DND-41 (cell line): Measurements from ENCODE around the gene LHX6.

Experiments
- ATAC-seq: fragments of 200-7000 bp; cut with Tn5 transposase; 3 replicates; pipeline ENCODE4 v1.9.1; 2021; ENCODE audit warnings: low read depth; ENCODE audit not compliant: insufficient read depth
- DNase-seq: peaks from one replicate; pipeline ENCODE4 v3.0.0-alpha.2; 2020
- H2AFZ ChIP-seq: 2 replicates; pipeline ENCODE4 v1.6.0; 2012; ENCODE audit warnings: low read depth, low read length
- H3K27ac ChIP-seq: 2 replicates; pipeline ENCODE4 v1.5.1; 2012; ENCODE audit warnings: low read length, inconsistent platforms
- H3K27me3 ChIP-seq: fragments of 200-600 bp; sonication (generic); 2 replicates; pipeline ENCODE4 v1.6.0; 2012; ENCODE audit warnings: low read length, mild to moderate bottlenecking, inconsistent platforms; ENCODE audit not compliant: insufficient read depth, poor library complexity
- H3K36me3 ChIP-seq: 2 replicates; pipeline ENCODE4 v1.5.1; 2012; ENCODE audit warnings: low read length, inconsistent platforms; ENCODE audit not compliant: insufficient read depth
- H3K4me1 ChIP-seq: 2 replicates; pipeline ENCODE4 v1.5.1; 2012; ENCODE audit warnings: mild to moderate bottlenecking, low read length; ENCODE audit not compliant: insufficient read depth
- H3K4me2 ChIP-seq: 2 replicates; pipeline ENCODE4 v1.6.0; 2012; ENCODE audit warnings: mild to moderate bottlenecking, moderate library complexity, low read length, inconsistent platforms; ENCODE audit not compliant: insufficient read depth
- H3K4me3 ChIP-seq, 2 experiments: fragments of 200-600 bp in 1 of 2; shearing (Covaris generic) in 1 of 2; 2 replicates each; pipeline ENCODE4 v1.5.1; 2012 to 2016; ENCODE audit warnings: inconsistent platforms in 2 of 2, low read length in 2 of 2, mild to moderate bottlenecking in 2 of 2, low read depth in 1 of 2, moderate library complexity in 1 of 2
- H3K79me2 ChIP-seq: 2 replicates; pipeline ENCODE4 v1.6.0; 2012; ENCODE audit warnings: low read length, inconsistent platforms; ENCODE audit not compliant: insufficient read depth
- H3K9ac ChIP-seq: 2 replicates; pipeline ENCODE4 v1.6.0; 2012; ENCODE audit warnings: low read depth, mild to moderate bottlenecking, inconsistent platforms, low read length, moderate library complexity
- H3K9me3 ChIP-seq: 2 replicates; pipeline ENCODE4 v1.5.1; 2012; ENCODE audit warnings: low read length, moderate library complexity, mild to moderate bottlenecking, inconsistent platforms; ENCODE audit not compliant: insufficient read depth, severe bottlenecking
- H4K20me1 ChIP-seq: 2 replicates; pipeline ENCODE4 v1.6.0; 2012; ENCODE audit warnings: low read length; ENCODE audit not compliant: insufficient read depth
- CTCF ChIP-seq: IDR thresholded peaks from 2 replicates; pipeline ENCODE4 v1.5.1; 2012; ENCODE audit warnings: borderline replicate concordance, low read length, moderate library complexity, mild to moderate bottlenecking; ENCODE audit not compliant: poor library complexity, severe bottlenecking; ENCODE audit errors: extremely low read depth
- EZH2 ChIP-seq: IDR thresholded peaks from 3 replicates; pipeline ENCODE4 v1.6.1; 2012; ENCODE audit warnings: borderline replicate concordance, low read depth, mild to moderate bottlenecking, moderate library complexity, low read length, inconsistent platforms; ENCODE audit not compliant: severe bottlenecking

LHX6 gene

GRCh38 chr9:122195875-122196274, 32.9 kb downstream of the LHX6 start:
- Histone ChIP-seq H3K4me2 (no peak overlapping the region), H3K9me3 (no peaks in the 10 kb centered on the region), H2AFZ (no peak overlapping the region), H3K79me2 (no peaks in the 10 kb centered on the region), H3K4me3 (no peak overlapping the region), H4K20me1 (no peaks in the 10 kb centered on the region; the same call in 1 of the 2 replicates), H3K36me3 (no peaks in the 10 kb centered on the region), H3K27ac (no peak overlapping the region), H3K9ac (no peak overlapping the region), H3K4me1 (no peaks in the 10 kb centered on the region), H3K27me3 (no peaks in the 10 kb centered on the region)
- no peak for ATAC-seq
- no peak for TF ChIP-seq EZH2
- no peak for TF ChIP-seq CTCF
- DNase-seq, result no peak

- H3K36me3 ChIP-seq, result no peaks in the 10 kb centered on the region
- no peak overlapping the region for H2AFZ ChIP-seq
- no peaks in the 10 kb centered on the region for H3K27me3 ChIP-seq
- no peak overlapping the region for H3K4me2 ChIP-seq
- H3K4me1 ChIP-seq, result no peaks in the 10 kb centered on the region
- H3K27ac ChIP-seq, result no peak overlapping the region
- no peak overlapping the region for H3K4me3 ChIP-seq
- H3K79me2 ChIP-seq, result no peaks in the 10 kb centered on the region
- H4K20me1 ChIP-seq, result no peaks in the 10 kb centered on the region; the same call in 1 of the 2 replicates
- H3K9me3 ChIP-seq, result no peaks in the 10 kb centered on the region
- no peak for ATAC-seq
- H3K9ac ChIP-seq, result no peak overlapping the region
- no peak for DNase-seq
- TF ChIP-seq CTCF (no peak), EZH2 (no peak)
Observed at GRCh38 chr9:122193651-122194050, 35.1 kb downstream of the LHX6 start.

DNA sequence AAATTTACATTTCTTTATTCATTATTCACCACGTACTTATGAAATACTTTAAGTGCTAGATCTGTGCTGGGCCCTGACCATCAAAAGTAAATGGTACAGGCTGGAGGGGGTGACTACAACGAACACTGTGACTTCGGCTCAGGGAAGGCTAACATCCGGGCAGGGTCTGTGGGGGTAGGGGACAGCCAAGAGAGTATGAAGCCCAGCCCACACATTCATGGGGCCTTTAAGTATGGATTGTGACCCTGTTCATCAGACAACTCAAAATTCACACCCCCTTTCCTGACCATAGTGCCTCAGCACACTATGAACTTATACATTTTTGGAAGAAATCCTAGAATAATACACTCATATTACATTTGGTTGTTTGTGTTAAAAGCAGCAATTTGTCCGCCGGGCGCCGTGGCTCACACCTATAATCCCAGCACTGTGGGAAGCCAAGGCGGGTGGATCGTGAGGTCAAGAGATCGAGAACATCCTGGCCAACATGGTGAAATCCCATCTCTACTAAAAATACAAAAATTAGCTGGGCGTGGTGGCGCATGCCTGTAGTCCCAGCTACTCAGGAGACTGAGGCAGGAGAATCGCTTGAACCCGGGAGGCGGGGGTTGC, 35.7 kb downstream of the LHX6 start:
- H3K4me3 ChIP-seq, result no peak overlapping the region
- no peak overlapping the region for H3K4me2 ChIP-seq
- H3K9me3 ChIP-seq, result no peaks in the 10 kb centered on the region
- H3K27ac ChIP-seq, result no peak overlapping the region
- H3K36me3 ChIP-seq, result no peaks in the 10 kb centered on the region
- H3K4me1 ChIP-seq, result no peaks in the 10 kb centered on the region
- H3K9ac ChIP-seq, result no peak overlapping the region
- TF ChIP-seq EZH2, result no peak
- no peak for TF ChIP-seq CTCF
- H3K27me3 ChIP-seq, result no peaks in the 10 kb centered on the region
- ATAC-seq (no peak), DNase-seq (no peak)
- no peaks in the 10 kb centered on the region for H3K79me2 ChIP-seq
- H2AFZ ChIP-seq, result no peak overlapping the region
- no peaks in the 10 kb centered on the region; the same call in 1 of the 2 replicates for H4K20me1 ChIP-seq
